Measurements from ENCODE around the gene HNRNPF.

Gene HNRNPF

GRCh38 chr10:43376828-43377423, 32.1 kb downstream of the HNRNPF start:
- DNase-seq (ENCODE audit: low spot score): no peak

DNA sequence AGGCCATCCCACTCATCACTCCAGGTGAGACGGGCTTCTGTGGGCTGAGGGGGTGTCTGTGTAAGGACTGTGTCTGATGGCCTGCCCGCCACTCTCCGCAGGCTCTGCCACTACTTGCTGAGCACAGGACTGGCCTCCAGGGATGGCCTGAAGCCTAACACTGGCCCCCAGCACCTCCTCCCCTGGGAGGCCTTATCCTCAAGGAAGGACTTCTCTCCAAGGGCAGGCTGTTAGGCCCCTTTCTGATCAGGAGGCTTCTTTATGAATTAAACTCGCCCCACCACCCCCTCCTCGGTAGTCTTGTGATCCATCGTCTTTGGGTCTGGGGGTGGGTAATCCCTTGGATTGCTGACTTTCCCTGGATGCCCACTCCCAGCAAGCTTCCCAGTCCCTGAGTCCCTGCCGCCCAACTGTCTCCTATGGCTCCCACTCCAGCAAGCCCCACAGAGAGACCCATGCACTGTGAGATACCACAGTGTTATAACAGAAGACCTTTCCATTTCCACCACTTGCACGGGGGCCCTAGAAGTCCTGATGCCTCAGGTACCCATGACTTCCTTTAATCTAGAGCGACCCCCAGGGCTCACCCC, 32.8 kb downstream of the HNRNPF start:
- DNase-seq (ENCODE audit: low spot score): no peak

DNA sequence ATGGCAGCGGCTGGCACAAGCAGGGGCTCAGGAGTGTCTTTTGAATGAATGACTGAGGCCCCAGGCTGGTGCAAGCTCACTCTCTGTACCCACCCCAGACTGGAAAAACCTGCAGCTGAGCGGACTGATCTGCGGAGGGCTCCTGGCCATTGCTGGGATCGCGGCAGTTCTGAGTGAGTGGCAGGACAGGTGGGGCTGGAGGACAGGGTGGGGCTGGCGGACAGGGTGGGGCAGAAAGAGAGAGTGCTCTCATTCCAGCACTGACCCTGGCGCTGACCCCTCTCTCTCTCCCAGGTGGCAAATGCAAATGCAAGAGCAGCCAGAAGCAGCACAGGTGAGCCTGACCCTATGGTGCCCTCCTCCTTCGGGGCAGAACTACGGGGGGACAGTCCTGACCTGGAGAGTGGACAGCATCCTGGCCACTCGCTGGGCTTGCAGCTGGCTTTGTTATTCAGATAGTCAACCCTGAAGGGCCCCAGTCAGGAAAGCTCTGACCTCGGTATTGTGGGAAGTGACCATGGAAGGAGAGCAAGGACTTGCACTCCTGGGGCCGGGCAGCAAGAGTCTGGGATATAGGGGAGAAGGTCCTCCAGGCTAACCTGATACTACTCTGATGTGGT, 33.5 kb downstream of the HNRNPF start:
- DNase-seq (ENCODE audit: low spot score): no peak

- no peak for DNase-seq (ENCODE audit: low spot score)
Measured at GRCh38 chr10:43374194-43374593, 34.8 kb downstream of the HNRNPF start.

- no peak for DNase-seq (ENCODE audit: low spot score)
Measured at GRCh38 chr10:43373461-43373860, 35.5 kb downstream of the HNRNPF start.

- no peak for DNase-seq (ENCODE audit: low spot score)
Measured at GRCh38 chr10:43372765-43373361, 36.1 kb downstream of the HNRNPF start.

GRCh38 chr10:43371418-43371817, 37.6 kb downstream of the HNRNPF start, which contains the start of gene FXYD4:
Gene FXYD4 (plus strand): TSS chr10:43371636. CDS start chr10:43373747, 2,111 bp downstream.
- no peak for DNase-seq (ENCODE audit: low spot score)

DNA sequence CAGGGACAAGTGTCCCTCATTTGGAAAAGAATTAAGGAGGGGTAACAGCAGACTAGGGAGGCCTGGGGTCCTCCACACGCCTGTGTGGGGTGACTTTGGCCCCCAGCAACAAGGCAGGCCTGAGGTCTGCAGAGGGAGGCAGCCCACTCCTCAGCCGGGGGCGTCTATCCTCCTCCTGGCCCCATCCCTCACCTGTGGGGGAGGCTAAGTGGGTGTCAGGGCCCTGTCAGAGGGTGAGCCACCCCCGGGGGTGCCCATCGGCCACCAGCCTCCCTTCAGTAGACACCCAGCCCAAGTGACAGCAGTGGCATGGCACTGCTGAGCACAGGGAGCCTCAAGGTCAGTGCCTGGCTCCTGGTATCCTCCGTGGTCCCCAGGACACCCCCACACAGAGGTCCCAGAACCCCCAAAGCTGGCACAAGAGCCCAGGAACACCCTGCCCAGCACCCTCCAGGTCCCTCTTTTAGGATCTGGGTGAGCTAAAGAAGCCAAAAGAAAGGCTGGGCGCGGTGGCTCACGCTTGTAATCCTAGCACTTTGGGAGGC, 38.2 kb downstream of the HNRNPF start:
- DNase-seq (ENCODE audit: low spot score): no peak

GRCh38 chr10:43369921-43370320, 39.1 kb downstream of the HNRNPF start:
- DNase-seq (ENCODE audit: low spot score): no peak

DNA sequence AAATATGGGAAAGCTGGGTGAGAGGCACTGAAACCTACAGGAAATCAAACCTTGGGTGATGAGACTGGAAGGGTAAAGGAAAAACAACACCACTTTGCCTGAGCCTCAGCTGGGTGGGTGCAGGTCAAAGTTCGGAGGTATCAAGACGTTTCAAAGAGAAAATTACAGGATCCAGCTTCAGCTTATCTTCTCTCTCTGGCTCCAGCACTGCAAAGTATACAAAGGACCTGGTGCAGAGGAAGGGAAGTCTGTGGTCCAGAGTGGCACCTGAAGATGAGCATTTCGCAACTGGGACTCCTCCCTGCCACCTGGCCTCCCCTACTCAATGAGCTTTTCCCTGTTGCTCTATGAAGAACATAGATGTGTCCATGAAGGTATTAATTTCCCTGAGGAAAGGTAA, 44.0 kb downstream of the HNRNPF start:
- no peak for DNase-seq (ENCODE audit: low spot score)

GRCh38 chr10:43362191-43362839, 46.7 kb downstream of the HNRNPF start:
- DNase-seq (ENCODE audit: low spot score): peak; percentile 99

- DNase-seq (ENCODE audit: low spot score): peak; percentile 24
Measured at GRCh38 chr10:43361547-43362190, 47.3 kb downstream of the HNRNPF start.

GRCh38 chr10:43360086-43360485, 48.9 kb downstream of the HNRNPF start:
- no peak for DNase-seq (ENCODE audit: low spot score)

GRCh38 chr10:43355749-43356371, 53.1 kb downstream of the HNRNPF start:
- no peak for DNase-seq (ENCODE audit: low spot score)

GRCh38 chr10:43354879-43355380, 54.1 kb downstream of the HNRNPF start:
- DNase-seq (ENCODE audit: low spot score): no peak

DNA sequence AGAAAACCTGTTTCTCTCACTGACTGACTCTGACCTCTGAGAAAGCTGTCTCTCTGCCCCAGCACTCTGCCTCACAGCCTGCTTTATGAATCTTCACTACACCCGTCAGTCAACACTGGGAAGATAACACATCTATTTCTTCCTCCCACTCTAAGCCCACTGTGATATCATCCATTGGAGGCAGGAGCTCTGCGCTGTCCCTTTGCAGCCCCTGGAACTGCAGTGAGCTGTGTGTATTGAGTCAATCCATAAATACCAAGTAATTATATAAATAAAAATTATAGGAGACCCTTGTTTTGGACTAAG, 54.7 kb downstream of the HNRNPF start:
- DNase-seq (ENCODE audit: low spot score): no peak

DNA sequence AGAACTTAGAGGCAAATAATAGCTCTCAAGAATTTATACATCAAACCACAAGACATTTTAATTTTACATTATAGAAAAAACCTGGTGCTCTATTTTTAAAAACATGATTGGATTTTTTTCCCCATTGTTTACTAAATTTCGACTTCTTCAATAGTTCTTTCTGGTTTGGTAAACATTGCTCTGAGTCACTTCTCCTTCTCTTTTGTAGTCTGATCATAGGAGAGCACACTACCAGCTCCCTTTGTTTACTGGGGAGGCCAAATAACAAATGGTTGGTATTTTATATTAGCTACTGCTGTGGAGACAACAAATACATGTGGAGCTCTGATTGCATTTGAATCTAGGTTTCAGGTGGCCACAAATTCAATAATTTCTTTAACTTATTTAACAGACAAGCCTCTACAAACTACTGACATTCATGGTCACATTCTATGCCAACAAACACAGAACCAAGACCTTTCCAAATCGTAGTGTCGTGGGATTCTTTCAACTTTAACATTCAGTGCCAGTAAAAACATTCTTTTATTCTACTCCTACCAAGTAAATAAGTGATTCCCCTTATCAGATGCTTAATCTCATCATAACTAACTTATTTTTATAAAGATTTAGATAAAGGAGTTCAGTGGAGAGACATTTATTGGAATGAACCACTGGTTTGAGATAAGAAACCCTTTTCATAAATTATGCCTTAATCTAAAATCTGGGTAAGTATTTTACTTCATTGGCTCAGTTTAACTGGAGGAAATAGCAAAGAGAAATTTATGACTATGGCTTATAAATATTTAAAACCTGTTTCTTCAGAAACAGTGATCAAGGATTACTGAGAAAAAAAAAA, 55.3 kb downstream of the HNRNPF start:
- DNase-seq (ENCODE audit: low spot score): no peak

GRCh38 chr10:43352951-43353350, 56.0 kb downstream of the HNRNPF start:
- no peak for DNase-seq (ENCODE audit: low spot score)

DNA sequence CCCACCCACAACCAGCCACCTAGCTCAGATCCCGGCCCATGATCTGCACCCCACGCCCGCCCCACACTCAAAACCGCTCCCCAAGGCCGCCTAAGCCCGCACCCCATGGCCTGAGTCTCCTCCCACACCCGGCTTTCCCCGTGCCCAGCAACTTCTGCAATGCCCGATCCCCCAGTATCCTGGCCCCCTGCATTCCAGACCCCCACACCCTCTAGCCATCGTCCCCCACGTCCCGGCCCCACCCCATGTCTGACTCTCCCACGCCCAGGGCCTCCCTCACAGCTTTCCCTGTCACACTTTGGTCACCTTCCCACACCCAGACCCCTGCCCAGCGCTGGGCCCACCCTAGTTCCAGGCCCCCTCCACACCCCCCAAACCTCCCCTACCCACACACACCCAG, 57.7 kb downstream of the HNRNPF start:
- DNase-seq (ENCODE audit: low spot score): no peak

DNA sequence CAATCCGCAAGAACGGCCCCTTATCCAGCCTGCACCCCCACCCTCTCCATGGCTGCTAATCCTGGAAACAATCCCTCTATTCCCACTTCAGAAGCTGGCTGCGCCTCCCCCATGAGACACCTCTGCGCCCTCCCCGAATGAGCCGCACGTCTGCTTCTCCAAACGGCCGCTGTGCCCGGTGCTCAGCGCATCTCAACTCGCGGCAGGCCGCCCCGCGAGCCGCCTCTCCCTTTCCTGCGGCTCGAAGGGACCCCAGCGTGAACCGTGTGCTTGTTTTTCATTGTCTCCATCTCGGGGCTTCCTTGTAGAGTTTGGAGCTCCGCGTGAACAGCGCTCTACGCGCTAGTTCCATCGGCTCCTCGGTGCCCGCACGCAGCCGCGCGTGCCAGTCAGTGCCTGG, 58.3 kb downstream of the HNRNPF start:
- no peak for DNase-seq (ENCODE audit: low spot score)

DNA sequence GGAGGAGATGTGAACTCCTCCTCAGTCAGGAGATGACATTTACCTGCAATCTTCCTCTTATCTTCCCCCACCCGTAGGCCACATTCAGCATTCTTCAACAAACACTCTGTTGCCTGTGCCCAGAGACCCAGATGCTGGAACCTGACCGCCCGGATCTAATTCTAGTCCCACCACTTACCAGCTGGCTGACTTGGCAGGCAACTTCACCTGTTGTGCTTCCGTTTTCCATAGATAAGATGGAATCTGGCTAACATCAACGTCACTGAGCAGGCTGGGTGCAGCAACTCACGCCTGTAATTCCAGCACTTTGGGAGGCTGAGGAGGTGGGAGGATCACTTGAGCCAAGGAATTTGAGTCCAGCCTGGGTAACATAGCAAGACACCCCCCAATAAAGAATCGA, 58.8 kb downstream of the HNRNPF start:
- no peak for DNase-seq (ENCODE audit: low spot score)
